ENCODE results near the gene HIC2.
"Not testable (repeated sequence)": the region's sequence is repeated elsewhere in the genome, so short reads cannot be mapped to it uniquely, and the experiment has no call there.

DNA sequence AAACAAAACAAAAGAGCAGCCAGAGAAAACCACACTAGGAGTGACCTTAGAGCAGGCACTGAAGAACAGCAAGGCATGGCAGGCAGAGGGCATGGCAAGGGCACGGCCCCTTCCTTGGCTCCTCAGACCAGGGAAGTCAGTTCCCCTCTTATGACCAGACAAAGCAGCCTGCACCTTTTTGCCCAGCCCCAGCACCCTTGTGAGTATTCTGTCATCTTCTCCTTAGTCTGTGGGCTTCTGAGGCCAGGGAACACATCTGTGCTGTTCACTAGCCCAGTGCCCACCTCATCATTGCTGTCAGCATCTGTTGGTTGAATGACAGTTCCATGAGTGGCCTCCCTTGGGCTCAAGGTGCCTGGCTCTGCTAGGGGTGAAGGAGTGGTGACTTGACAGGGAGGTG lies 10.0 kb upstream of the HIC2 start:
- TF ChIP-seq EZH2phosphoT487 (IDR thresholded peaks at IDR 0.05; ENCODE audit: borderline replicate concordance, low read depth, low read length): not testable (repeated sequence)
- TF ChIP-seq, protein P1, sequence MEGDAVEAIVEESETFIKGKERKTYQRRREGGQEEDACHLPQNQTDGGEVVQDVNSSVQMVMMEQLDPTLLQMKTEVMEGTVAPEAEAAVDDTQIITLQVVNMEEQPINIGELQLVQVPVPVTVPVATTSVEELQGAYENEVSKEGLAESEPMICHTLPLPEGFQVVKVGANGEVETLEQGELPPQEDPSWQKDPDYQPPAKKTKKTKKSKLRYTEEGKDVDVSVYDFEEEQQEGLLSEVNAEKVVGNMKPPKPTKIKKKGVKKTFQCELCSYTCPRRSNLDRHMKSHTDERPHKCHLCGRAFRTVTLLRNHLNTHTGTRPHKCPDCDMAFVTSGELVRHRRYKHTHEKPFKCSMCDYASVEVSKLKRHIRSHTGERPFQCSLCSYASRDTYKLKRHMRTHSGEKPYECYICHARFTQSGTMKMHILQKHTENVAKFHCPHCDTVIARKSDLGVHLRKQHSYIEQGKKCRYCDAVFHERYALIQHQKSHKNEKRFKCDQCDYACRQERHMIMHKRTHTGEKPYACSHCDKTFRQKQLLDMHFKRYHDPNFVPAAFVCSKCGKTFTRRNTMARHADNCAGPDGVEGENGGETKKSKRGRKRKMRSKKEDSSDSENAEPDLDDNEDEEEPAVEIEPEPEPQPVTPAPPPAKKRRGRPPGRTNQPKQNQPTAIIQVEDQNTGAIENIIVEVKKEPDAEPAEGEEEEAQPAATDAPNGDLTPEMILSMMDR (conservative IDR thresholded peaks at IDR 0.05; ENCODE audit: low read length): not testable (repeated sequence)

All from OCI-LY7 (cell line).